Endothelial cell of umbilical vein (primary cell): ENCODE data around the gene LENEP. TPM values are rescaled to one million over a fixed set of nuclear protein-coding genes. Genes with fewer than 3 reads are reported as not detected.

Experiments
- BruUV-seq: library from RNA; stranded (reverse); fragments of 400-500 nt; replicated peaks from 2 replicates; lab custom pipeline; 2021; lab: Mats Ljungman, UMichigan
- CTCF ChIA-PET: fragments of 300-600, 350-600 bp; sonication (Branson Sonifier 250); formaldehyde crosslinking; loops from one replicate; lab custom pipeline; 2021; ENCODE audit warnings: antibody characterized with exemption, inconsistent platforms; lab: Charles Lee
- POLR2A ChIA-PET: fragments of 300-600, 350-600 bp; sonication (Branson Sonifier 250); formaldehyde crosslinking; loops from one replicate; lab custom pipeline; 2021; ENCODE audit warnings: antibody characterized with exemption, inconsistent platforms; lab: Charles Lee
- DNase-seq: peaks from one replicate; pipeline ENCODE4 v3.0.0-alpha.2; 2011; ENCODE audit warnings: low read depth, low spot score
- FAIRE-seq: peaks from 2 replicates; lab custom pipeline; 2011; peaks lifted over from hg19 to GRCh38; lab: Jason Lieb, UNC
- H2AFZ ChIP-seq: 2 replicates; pipeline ENCODE4 v1.6.0; 2012; ENCODE audit warnings: low read depth, low read length, control low read depth, inconsistent platforms
- H3K27ac ChIP-seq: 2 replicates; pipeline ENCODE4 v1.5.1; 2011; ENCODE audit warnings: low read depth, mild to moderate bottlenecking, control low read depth, low read length, moderate library complexity; ENCODE audit not compliant: insufficient read depth
- H3K27me3 ChIP-seq, 2 experiments: 2 replicates each; pipeline versions ENCODE4 v1.6.0 to v1.6.1; 2011; ENCODE audit warnings: low read length in 2 of 2, mixed read lengths in 1 of 2; ENCODE audit not compliant: control insufficient read depth in 2 of 2, insufficient read depth in 2 of 2
- H3K36me3 ChIP-seq, 2 experiments: 2 replicates in 1 of 2; 3 replicates in 1 of 2; pipeline ENCODE4 v1.5.1; 2011; ENCODE audit warnings: low read length in 2 of 2, mild to moderate bottlenecking in 1 of 2, moderate library complexity in 1 of 2; ENCODE audit not compliant: control insufficient read depth in 2 of 2, insufficient read depth in 2 of 2; ENCODE audit errors: extremely low read depth in 1 of 2
- H3K4me1 ChIP-seq: 3 replicates; pipeline ENCODE4 v1.5.1; 2011; ENCODE audit warnings: mild to moderate bottlenecking, low read length; ENCODE audit not compliant: control insufficient read depth, insufficient read depth; ENCODE audit errors: extremely low read depth
- H3K4me2 ChIP-seq: 2 replicates; pipeline ENCODE4 v1.6.1; 2011; ENCODE audit warnings: low read length, control low read depth, mixed read lengths; ENCODE audit not compliant: insufficient read depth
- H3K4me3 ChIP-seq, 3 experiments: fragments of 200-600 bp in 1 of 3; sonication (generic), shearing (Covaris generic) in 1 of 3; replicated peaks in 1 of 3; 2 replicates each; pipeline ENCODE4 v1.5.1; 2011 to 2016; ENCODE audit warnings: control low read depth in 3 of 3, low read length in 3 of 3, mild to moderate bottlenecking in 2 of 3, inconsistent platforms in 1 of 3, low read depth in 1 of 3, moderate library complexity in 1 of 3; ENCODE audit not compliant: insufficient read depth in 1 of 3
- H3K79me2 ChIP-seq: 2 replicates; pipeline ENCODE4 v1.6.0; 2012; ENCODE audit warnings: low read length, inconsistent platforms; ENCODE audit not compliant: control insufficient read depth, insufficient read depth
- H3K9ac ChIP-seq: replicated peaks from 2 replicates; pipeline ENCODE3; 2011; ENCODE audit warnings: low read length, control low read depth; ENCODE audit not compliant: insufficient read depth; ENCODE audit errors: extremely low read depth
- H3K9me1 ChIP-seq: replicated peaks from 3 replicates; pipeline ENCODE4 v1.6.0; 2011; ENCODE audit warnings: mild to moderate bottlenecking, low read length; ENCODE audit not compliant: control insufficient read depth, insufficient read depth; ENCODE audit errors: extremely low read depth
- H3K9me3 ChIP-seq: replicated peaks from 2 replicates; pipeline ENCODE4 v1.5.1; 2012; ENCODE audit warnings: low read length, inconsistent platforms; ENCODE audit not compliant: control insufficient read depth, insufficient read depth
- H4K20me1 ChIP-seq: replicated peaks from 2 replicates; pipeline ENCODE3; 2011; ENCODE audit warnings: mild to moderate bottlenecking, low read length; ENCODE audit not compliant: control insufficient read depth, insufficient read depth; ENCODE audit errors: extremely low read depth
- EZH2 ChIP-seq: IDR thresholded peaks from 2 replicates; pipeline ENCODE4 v1.6.1; 2012; ENCODE audit warnings: borderline replicate concordance, low read depth, mild to moderate bottlenecking, moderate library complexity, low read length, inconsistent platforms; ENCODE audit not compliant: severe bottlenecking
- FOS ChIP-seq: IDR thresholded peaks from 2 replicates; pipeline ENCODE4 v1.6.1; 2011; ENCODE audit warnings: mild to moderate bottlenecking, low read length, moderate library complexity, borderline replicate concordance; ENCODE audit not compliant: insufficient read depth
- JUN ChIP-seq: IDR thresholded peaks from 2 replicates; pipeline ENCODE4 v1.6.1; 2011; ENCODE audit warnings: borderline replicate concordance, low read depth; ENCODE audit not compliant: insufficient read length, insufficient read depth
- MYC ChIP-seq: IDR thresholded peaks from one replicate; pipeline ENCODE4 v1.6.1; 2011; ENCODE audit warnings: mild to moderate bottlenecking, low read depth, low read length
- POLR2A ChIP-seq: IDR thresholded peaks from 2 replicates; pipeline ENCODE4 v1.6.1; 2012; ENCODE audit warnings: low read depth, mild to moderate bottlenecking, control low read depth, low read length
- POLR2AphosphoS5 ChIP-seq: IDR thresholded peaks from 2 replicates; pipeline ENCODE4 v1.6.1; 2012; ENCODE audit warnings: low read depth, mild to moderate bottlenecking, control low read depth, low read length, moderate library complexity; ENCODE audit not compliant: insufficient read depth
- dilution Hi-C: fragments of 300-500 bp; cut with MboI; formaldehyde crosslinking; loops from one replicate; pipeline ENCODE4 v1.15.0; 2019; ENCODE audit warnings: low sequenced_read_pairs; ENCODE audit not compliant: extremely low pct_ligation_motif_present
- intact Hi-C: fragments of 100-400 bp; cut with micrococcal nuclease; formaldehyde crosslinking; loops from one replicate; pipeline ENCODE4 v1.10.0; 2022
- polyA plus RNA-seq, 4 experiments: library from polyadenylated mRNA; depleted of rRNA in 3 of 4; stranded (reverse) in 3 of 4; unstranded in 1 of 4; fragments of >200 nt; gene quantifications; 2 replicates each; pipeline versions ENCODE4 v1.2.1 to v1.2.3, GENCODE V29; 2011 to 2012; ENCODE audit warnings: missing spikeins in 1 of 4
- total RNA-seq: library from RNA; stranded (reverse); gene quantifications from 2 replicates; pipeline ENCODE4 v1.2.3, GENCODE V29; 2021
- TF ChIP-seq, protein P1 (sequence below), 2 donors: IDR thresholded peaks; 1 replicate in 1 of 2; 2 replicates in 1 of 2; pipeline ENCODE4 v1.5.1; 2011; ENCODE audit warnings: low read length in 2 of 2, mild to moderate bottlenecking in 2 of 2, moderate library complexity in 2 of 2, control low read depth in 1 of 2, inconsistent platforms in 1 of 2, low read depth in 1 of 2; ENCODE audit not compliant: insufficient read depth in 1 of 2; ENCODE audit errors: extremely low read depth in 1 of 2
- TF ChIP-seq, protein P2 (sequence below): IDR thresholded peaks from 2 replicates; pipeline ENCODE4 v1.6.1; 2011; ENCODE audit not compliant: insufficient read depth, insufficient read length

Gene LENEP
- total and polyA plus RNA-seq, 2 donors (not counting 3 experiments of a cell fraction or from before 2014, with no cell fraction given) = 0.64 TPM; not detected in 1

DNA sequence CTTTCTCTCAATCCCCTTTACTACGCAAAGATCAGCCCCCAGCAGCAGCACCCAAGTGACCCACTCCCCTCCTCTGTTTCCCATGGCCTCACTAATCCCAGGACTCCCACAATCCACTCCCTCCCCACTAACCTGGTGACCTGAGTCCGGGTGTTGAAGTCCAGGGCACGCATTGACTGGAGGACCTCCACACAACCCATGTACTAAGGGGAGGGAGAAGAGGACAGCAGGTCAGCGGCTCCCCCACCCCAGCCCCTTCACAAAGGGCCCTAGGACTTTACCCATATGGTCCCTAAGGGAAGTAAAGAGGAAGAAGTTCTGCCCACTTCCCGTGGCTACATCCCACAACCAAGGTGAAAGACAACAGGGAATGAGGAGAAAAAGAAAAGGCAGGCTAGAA is 24.1 kb upstream of the LENEP start:
- POLR2A ChIA-PET = no interaction called here
- no peaks in the 10 kb centered on the region for H3K9me1 ChIP-seq
- peaks cover 19 to 27% of the 10 kb centered on the region in 2 experiments for H3K36me3 ChIP-seq
- DNase-seq = no peak
- no peaks in the 10 kb centered on the region for H3K9me3 ChIP-seq
- peak overlapping the region; percentile 99 for H3K27ac ChIP-seq
- CTCF ChIA-PET = interaction anchor here (1.3 to 8.5 kb wide), 6 partner anchors 8 to 82 kb away, joined by 4 to 81 read pairs (median 22); partner anchors contain the start of genes ADAM15, PBXIP1 and PYGO2
- no peak overlapping the region for H2AFZ ChIP-seq
- H3K4me2 ChIP-seq = peak overlapping the region; percentile 80
- intact Hi-C loops (no loop called here), dilution Hi-C loops (no loop called here)
- TF ChIP-seq, protein P1, sequence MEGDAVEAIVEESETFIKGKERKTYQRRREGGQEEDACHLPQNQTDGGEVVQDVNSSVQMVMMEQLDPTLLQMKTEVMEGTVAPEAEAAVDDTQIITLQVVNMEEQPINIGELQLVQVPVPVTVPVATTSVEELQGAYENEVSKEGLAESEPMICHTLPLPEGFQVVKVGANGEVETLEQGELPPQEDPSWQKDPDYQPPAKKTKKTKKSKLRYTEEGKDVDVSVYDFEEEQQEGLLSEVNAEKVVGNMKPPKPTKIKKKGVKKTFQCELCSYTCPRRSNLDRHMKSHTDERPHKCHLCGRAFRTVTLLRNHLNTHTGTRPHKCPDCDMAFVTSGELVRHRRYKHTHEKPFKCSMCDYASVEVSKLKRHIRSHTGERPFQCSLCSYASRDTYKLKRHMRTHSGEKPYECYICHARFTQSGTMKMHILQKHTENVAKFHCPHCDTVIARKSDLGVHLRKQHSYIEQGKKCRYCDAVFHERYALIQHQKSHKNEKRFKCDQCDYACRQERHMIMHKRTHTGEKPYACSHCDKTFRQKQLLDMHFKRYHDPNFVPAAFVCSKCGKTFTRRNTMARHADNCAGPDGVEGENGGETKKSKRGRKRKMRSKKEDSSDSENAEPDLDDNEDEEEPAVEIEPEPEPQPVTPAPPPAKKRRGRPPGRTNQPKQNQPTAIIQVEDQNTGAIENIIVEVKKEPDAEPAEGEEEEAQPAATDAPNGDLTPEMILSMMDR (IDR thresholded peaks at IDR 0.05; ENCODE audit: extremely low read depth in 1 of 2, insufficient read depth in 1 of 2, low read depth in 1 of 2, low read length in 2 of 2) = no peak
- TF ChIP-seq EZH2 (no peak), POLR2AphosphoS5 (no peak), JUN (no peak), POLR2A (no peak), FOS (no peak), MYC (no peak)
- TF ChIP-seq, protein P2, sequence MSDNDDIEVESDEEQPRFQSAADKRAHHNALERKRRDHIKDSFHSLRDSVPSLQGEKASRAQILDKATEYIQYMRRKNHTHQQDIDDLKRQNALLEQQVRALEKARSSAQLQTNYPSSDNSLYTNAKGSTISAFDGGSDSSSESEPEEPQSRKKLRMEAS = no peak
- H3K79me2 ChIP-seq = peaks cover 58% of the 10 kb centered on the region
- no peaks in the 10 kb centered on the region for H3K27me3 ChIP-seq
- H3K4me3 ChIP-seq = peak overlapping the region; percentile 64 to 78 (median 70)
- no peaks in the 10 kb centered on the region for H4K20me1 ChIP-seq
- peak overlapping the region; percentile 57 for H3K9ac ChIP-seq
- peaks cover 66% of the 10 kb centered on the region for H3K4me1 ChIP-seq
- FAIRE-seq = no peak
- BruUV-seq = no TSS peak
